Neuronal stem cell (in vitro differentiated cells): ENCODE data around the gene IFT74.

Experiments
- DNase-seq: peaks from one replicate; pipeline ENCODE4 v3.0.0-alpha.2; 2013; ENCODE audit warnings: low spot score
- H2AFZ ChIP-seq: one replicate; pipeline ENCODE4 v1.6.1; 2013; ENCODE audit warnings: mild to moderate bottlenecking, low read length, inconsistent platforms
- H2AK5ac ChIP-seq: 2 replicates; pipeline ENCODE4 v1.6.1; 2013; ENCODE audit warnings: low read depth, mild to moderate bottlenecking, inconsistent platforms, low read length, moderate library complexity, mixed read lengths
- H2BK120ac ChIP-seq: 2 replicates; pipeline ENCODE4 v1.6.1; 2013; ENCODE audit warnings: low read depth, mild to moderate bottlenecking, inconsistent platforms, low read length, moderate library complexity, mixed read lengths
- H2BK12ac ChIP-seq: one replicate; pipeline ENCODE4 v1.6.1; 2013; ENCODE audit warnings: low read length, inconsistent platforms
- H2BK15ac ChIP-seq: 2 replicates; pipeline ENCODE4 v1.6.1; 2013; ENCODE audit warnings: mild to moderate bottlenecking, low read length, inconsistent platforms, mixed read lengths
- H2BK5ac ChIP-seq: one replicate; pipeline ENCODE4 v1.6.1; 2013; ENCODE audit warnings: inconsistent platforms, mild to moderate bottlenecking, low read length, moderate library complexity
- H3K14ac ChIP-seq: one replicate; pipeline ENCODE4 v1.6.1; 2013; ENCODE audit warnings: low read length, inconsistent platforms
- H3K18ac ChIP-seq: 2 replicates; pipeline ENCODE4 v1.6.1; 2013; ENCODE audit warnings: low read length, inconsistent platforms
- H3K23ac ChIP-seq: 2 replicates; pipeline ENCODE4 v1.6.1; 2013; ENCODE audit warnings: low read depth, mild to moderate bottlenecking, mixed read lengths, low read length, inconsistent platforms; ENCODE audit not compliant: poor library complexity
- H3K27ac ChIP-seq: replicated peaks from 3 replicates; pipeline ENCODE4 v1.5.1; 2013; ENCODE audit warnings: low read length, inconsistent platforms
- H3K27me3 ChIP-seq, 3 experiments: 2 replicates each; pipeline ENCODE4 v1.6.1; 2013; ENCODE audit warnings: low read length in 3 of 3, mild to moderate bottlenecking in 2 of 3, inconsistent platforms in 1 of 3, low read depth in 1 of 3, mixed read lengths in 1 of 3, moderate library complexity in 1 of 3; ENCODE audit not compliant: control insufficient read depth in 3 of 3, insufficient read depth in 3 of 3
- H3K36me3 ChIP-seq, 2 donors: replicated peaks in 1 of 2; 2 replicates each; pipeline ENCODE4 v1.6.1; 2013; ENCODE audit warnings: low read length in 2 of 2; ENCODE audit not compliant: control insufficient read depth in 2 of 2, insufficient read depth in 2 of 2
- H3K4ac ChIP-seq: 2 replicates; pipeline ENCODE4 v1.6.1; 2013; ENCODE audit warnings: inconsistent platforms, mild to moderate bottlenecking, low read length, moderate library complexity
- H3K4me1 ChIP-seq, 2 donors: 1 replicate in 1 of 2; 2 replicates in 1 of 2; pipeline ENCODE4 v1.6.1; 2013; ENCODE audit warnings: low read length in 2 of 2, low read depth in 1 of 2; ENCODE audit not compliant: control insufficient read depth in 2 of 2, insufficient read depth in 1 of 2
- H3K4me2 ChIP-seq: one replicate; pipeline ENCODE4 v1.6.1; 2013; ENCODE audit warnings: mild to moderate bottlenecking, low read length, inconsistent platforms; ENCODE audit not compliant: insufficient read depth, poor library complexity, severe bottlenecking
- H3K4me3 ChIP-seq, 2 donors: 2 replicates each; pipeline ENCODE4 v1.5.1; 2013; ENCODE audit warnings: low read length in 2 of 2, mild to moderate bottlenecking in 2 of 2, inconsistent platforms in 1 of 2, moderate library complexity in 1 of 2
- H3K79me1 ChIP-seq: one replicate; pipeline ENCODE4 v1.6.1; 2013; ENCODE audit warnings: low read depth, mild to moderate bottlenecking, inconsistent platforms, low read length, moderate library complexity
- H3K9ac ChIP-seq: one replicate; pipeline ENCODE4 v1.6.1; 2013; ENCODE audit warnings: mild to moderate bottlenecking, low read depth, low read length, inconsistent platforms; ENCODE audit not compliant: poor library complexity
- H3K9me3 ChIP-seq, 2 donors: replicated peaks in 1 of 2; 2 replicates each; pipeline versions ENCODE3 to v1.6.1; 2013; ENCODE audit warnings: low read length in 2 of 2, mild to moderate bottlenecking in 2 of 2, inconsistent platforms in 1 of 2, low read depth in 1 of 2, mixed read lengths in 1 of 2, moderate library complexity in 1 of 2; ENCODE audit not compliant: control insufficient read depth in 2 of 2, insufficient read depth in 1 of 2
- H4K8ac ChIP-seq: one replicate; pipeline ENCODE4 v1.6.1; 2013; ENCODE audit warnings: low read depth, mild to moderate bottlenecking, inconsistent platforms, low read length, moderate library complexity
- H4K91ac ChIP-seq: one replicate; pipeline ENCODE4 v1.6.1; 2013; ENCODE audit warnings: low read length, low read depth, mild to moderate bottlenecking, inconsistent platforms; ENCODE audit not compliant: poor library complexity
- WGBS, 2 donors: extraction: QIAGEN DNeasy Blood & Tissue Kit; methylation state at CpG; one replicate each; pipeline ENCODE4 v1.1.7; 2013; ENCODE audit warnings: missing lambda C conversion rate in 2 of 2, mixed read lengths in 1 of 2; ENCODE audit not compliant: insufficient read length in 2 of 2, insufficient replicate concordance in 1 of 2; ENCODE audit errors: extremely low coverage in 2 of 2; 5-methylcytosine and 5-hydroxymethylcytosine counted together

IFT74 gene

DNA sequence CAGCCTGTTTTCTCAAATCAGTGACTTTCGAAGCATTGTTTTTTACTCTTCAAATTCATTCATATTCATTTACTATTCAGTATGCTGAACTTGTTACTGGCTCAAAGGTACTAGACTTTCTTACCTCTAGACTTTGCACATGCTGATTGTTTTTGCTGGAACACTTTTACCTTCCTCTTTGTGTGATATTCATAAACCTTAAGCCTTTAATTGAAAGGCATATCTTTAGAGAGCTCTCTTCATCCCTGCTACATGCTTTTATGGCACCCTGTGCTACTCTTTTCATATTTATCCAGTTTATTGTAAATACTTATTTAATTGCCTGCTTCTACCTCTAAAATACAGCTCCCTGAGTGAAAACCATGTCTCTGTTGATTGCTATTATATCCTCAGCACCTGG, 97.9 kb downstream of the IFT74 start:
- DNase-seq, result no peak
- Histone ChIP-seq H3K23ac (no peak overlapping the region), H3K9ac (no peak overlapping the region), H2BK12ac (no peak overlapping the region), H4K8ac (no peak overlapping the region), H3K79me1 (no peaks in the 10 kb centered on the region), H2AK5ac (no peak overlapping the region), H3K27ac (no peak overlapping the region), H3K27me3 (no peaks in the 10 kb centered on the region), H3K4me3 (no peak overlapping the region), H2AFZ (no peak overlapping the region), H2BK120ac (no peak overlapping the region), H3K4me1 (no peaks in the 10 kb centered on the region), H4K91ac (no peak overlapping the region), H2BK5ac (no peak overlapping the region), H3K36me3 (peaks cover 2 to 42% of the 10 kb centered on the region in 2 donors), H3K9me3 (no peaks in the 10 kb centered on the region), H3K14ac (no peak overlapping the region), H2BK15ac (no peak overlapping the region), H3K18ac (no peak overlapping the region), H3K4ac (no peak overlapping the region), H3K4me2 (no peak overlapping the region)
- no CpG with 5 or more reads among the region's 1 CpG for WGBS, 2 donors

DNA sequence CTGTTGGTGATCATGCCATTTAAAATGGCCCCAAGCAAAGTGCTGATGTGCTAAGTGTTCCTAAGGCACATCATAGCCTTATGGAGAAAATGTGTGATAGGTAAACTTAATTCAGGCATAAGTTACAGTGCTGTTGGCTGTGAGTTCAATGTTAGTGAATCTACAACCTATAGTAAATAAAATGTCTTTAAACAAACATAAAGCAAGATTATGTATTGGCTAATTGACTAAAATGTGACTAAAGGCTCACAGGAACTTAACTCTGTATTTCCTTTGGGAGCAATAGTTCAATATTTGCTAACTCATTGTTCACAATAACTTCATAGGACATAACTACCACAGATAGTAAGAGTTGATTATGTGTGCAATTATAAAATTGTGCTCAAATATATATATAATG, 98.6 kb downstream of the IFT74 start:
- H3K79me1 ChIP-seq, result no peaks in the 10 kb centered on the region

DNA sequence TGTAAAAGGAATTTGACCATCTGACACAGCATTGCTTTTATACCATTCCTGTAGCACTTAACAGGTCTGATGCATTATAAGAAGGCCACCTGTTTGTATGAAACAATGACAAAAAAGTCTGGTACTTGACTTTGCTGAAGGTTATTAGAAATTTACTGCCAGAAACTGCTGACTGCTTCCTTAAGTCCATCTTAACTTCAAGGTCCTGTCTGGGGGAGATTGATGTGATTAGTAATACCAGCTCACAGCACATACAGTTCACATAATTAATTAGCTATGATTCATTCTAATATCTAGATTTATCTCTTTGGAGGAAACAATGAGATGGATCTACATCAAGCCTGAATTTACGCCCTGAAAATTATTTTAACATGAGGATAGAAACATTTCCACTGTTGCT, 103.2 kb downstream of the IFT74 start:
- no peak overlapping the region for H3K4me3 ChIP-seq
- H2BK5ac ChIP-seq, result no peak overlapping the region
- H2BK120ac ChIP-seq, result no peak overlapping the region
- H3K36me3 ChIP-seq, result peaks cover 2 to 41% of the 10 kb centered on the region in 2 donors
- no peak overlapping the region for H2AFZ ChIP-seq
- no peak overlapping the region for H3K9ac ChIP-seq
- H3K9me3 ChIP-seq, result no peaks in the 10 kb centered on the region
- H3K4me2 ChIP-seq, result no peak overlapping the region
- H3K27me3 ChIP-seq, result no peaks in the 10 kb centered on the region
- DNase-seq, result no peak
- H3K23ac ChIP-seq, result no peak overlapping the region
- no CpG with 5 or more reads among the region's 1 CpG for WGBS, 2 donors
- no peak overlapping the region for H3K14ac ChIP-seq
- no peak overlapping the region for H4K8ac ChIP-seq
- H3K4me1 ChIP-seq, result no peaks in the 10 kb centered on the region
- no peak overlapping the region for H3K18ac ChIP-seq
- H3K4ac ChIP-seq, result no peak overlapping the region
- no peak overlapping the region for H2AK5ac ChIP-seq
- no peak overlapping the region for H2BK12ac ChIP-seq
- no peak overlapping the region for H3K27ac ChIP-seq
- H4K91ac ChIP-seq, result no peak overlapping the region
- H3K79me1 ChIP-seq, result no peaks in the 10 kb centered on the region
- H2BK15ac ChIP-seq, result no peak overlapping the region

More for the DNA sequence above, 98.6 kb downstream of the IFT74 start:
- no peak for DNase-seq
- Histone ChIP-seq H4K8ac (no peak overlapping the region), H4K91ac (no peak overlapping the region), H2AK5ac (no peak overlapping the region), H3K9ac (no peak overlapping the region), H2BK15ac (no peak overlapping the region), H2BK12ac (no peak overlapping the region), H2BK5ac (no peak overlapping the region), H3K4me3 (no peak overlapping the region), H3K9me3 (no peaks in the 10 kb centered on the region), H2BK120ac (no peak overlapping the region), H3K27me3 (no peaks in the 10 kb centered on the region), H3K4me2 (no peak overlapping the region), H3K36me3 (peaks cover 2 to 40% of the 10 kb centered on the region in 2 donors), H3K18ac (no peak overlapping the region), H3K23ac (no peak overlapping the region), H3K4ac (no peak overlapping the region), H3K27ac (no peak overlapping the region), H3K14ac (no peak overlapping the region), H3K4me1 (no peaks in the 10 kb centered on the region), H2AFZ (no peak overlapping the region)

DNA sequence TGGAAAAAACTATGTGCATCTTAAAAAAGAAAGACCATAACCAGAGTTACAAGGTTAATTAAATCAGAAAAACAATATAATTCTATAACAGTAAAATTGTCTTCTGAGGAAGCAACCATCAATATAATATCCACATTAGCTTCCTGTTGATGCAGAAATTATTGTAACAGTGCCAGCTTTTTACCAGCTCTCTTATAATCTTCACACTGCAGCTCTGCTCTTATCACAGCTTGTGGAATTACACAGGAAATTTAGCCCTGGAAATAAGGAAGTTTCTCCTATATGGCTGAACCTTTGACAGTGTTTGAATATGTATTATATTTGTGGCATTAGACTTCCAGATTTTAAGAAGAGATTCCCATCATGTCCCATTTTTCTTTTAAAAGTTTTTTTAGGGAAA, 103.7 kb downstream of the IFT74 start:
- Histone ChIP-seq H4K91ac (no peak overlapping the region), H3K4me1 (no peaks in the 10 kb centered on the region), H3K9ac (no peak overlapping the region), H3K36me3 (peaks cover 2 to 37% of the 10 kb centered on the region in 2 donors), H2BK15ac (no peak overlapping the region), H3K18ac (no peak overlapping the region), H2AFZ (no peak overlapping the region), H3K4me2 (no peak overlapping the region), H3K27me3 (no peaks in the 10 kb centered on the region), H2BK5ac (no peak overlapping the region), H4K8ac (no peak overlapping the region), H3K27ac (no peak overlapping the region), H3K4ac (no peak overlapping the region), H3K9me3 (no peaks in the 10 kb centered on the region), H3K4me3 (no peak overlapping the region), H2BK12ac (no peak overlapping the region), H2AK5ac (no peak overlapping the region), H3K79me1 (no peaks in the 10 kb centered on the region), H3K14ac (no peak overlapping the region), H3K23ac (no peak overlapping the region), H2BK120ac (no peak overlapping the region)
- no peak for DNase-seq
